Measurements from ENCODE around the gene WARS2. TPM values are rescaled to one million over a fixed set of nuclear protein-coding genes. Genes with fewer than 3 reads are reported as not detected.

WARS2 gene
- total RNA-seq, 1 donor from 2014 or later = 5.8 TPM

DNA sequence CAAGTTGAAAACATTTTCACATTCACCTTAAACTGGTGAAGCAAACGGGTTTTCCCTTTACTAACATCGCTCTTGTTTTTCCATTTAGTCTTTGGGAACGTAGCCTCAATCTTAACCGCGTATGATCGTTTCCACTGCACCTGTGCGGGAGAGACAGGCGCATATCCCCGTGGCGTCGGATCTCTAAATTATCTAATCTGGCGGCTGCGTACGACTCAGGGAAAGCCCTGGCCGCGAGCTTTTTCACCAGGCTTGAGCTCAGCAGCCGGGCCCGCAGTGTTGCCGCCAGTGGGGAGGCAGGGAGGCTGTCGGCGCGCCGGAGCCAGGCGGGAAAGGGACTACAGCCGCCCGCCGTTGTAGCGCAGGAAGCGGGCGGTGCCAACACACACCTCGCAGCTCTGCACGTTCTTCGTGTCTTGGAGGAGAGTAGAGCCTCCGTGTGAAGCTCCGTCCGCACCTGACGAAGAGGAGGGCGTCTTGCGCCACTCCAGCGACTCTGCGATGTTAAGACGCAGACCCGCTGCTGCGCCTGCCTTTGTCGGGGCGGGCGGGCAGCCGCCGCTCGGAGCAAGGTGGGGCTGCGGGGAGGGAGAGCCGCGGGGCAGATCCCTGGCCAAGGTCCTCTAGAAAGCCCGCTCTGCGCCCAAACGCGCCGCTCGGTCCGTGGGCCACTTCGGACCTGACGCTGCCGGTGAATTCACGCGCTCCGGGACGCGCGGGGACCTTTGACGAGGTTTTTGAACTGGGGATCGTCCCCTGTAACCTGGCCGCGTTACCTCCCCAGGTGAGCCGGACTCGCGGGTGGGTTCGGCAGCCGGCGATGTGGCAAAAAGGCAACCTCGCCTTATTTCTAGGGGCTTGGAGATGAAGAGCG, 133.8 kb downstream of the WARS2 start:
- intact Hi-C loops (cut with DNase I) = loop anchor here (2.0 to 10.0 kb wide), 2 partner anchors 442 to 784 kb away; no protein-coding TSS in a partner anchor
- ATAC-seq (no peak), DNase-seq (ENCODE audit: missing footprints) (no peak)

DNA sequence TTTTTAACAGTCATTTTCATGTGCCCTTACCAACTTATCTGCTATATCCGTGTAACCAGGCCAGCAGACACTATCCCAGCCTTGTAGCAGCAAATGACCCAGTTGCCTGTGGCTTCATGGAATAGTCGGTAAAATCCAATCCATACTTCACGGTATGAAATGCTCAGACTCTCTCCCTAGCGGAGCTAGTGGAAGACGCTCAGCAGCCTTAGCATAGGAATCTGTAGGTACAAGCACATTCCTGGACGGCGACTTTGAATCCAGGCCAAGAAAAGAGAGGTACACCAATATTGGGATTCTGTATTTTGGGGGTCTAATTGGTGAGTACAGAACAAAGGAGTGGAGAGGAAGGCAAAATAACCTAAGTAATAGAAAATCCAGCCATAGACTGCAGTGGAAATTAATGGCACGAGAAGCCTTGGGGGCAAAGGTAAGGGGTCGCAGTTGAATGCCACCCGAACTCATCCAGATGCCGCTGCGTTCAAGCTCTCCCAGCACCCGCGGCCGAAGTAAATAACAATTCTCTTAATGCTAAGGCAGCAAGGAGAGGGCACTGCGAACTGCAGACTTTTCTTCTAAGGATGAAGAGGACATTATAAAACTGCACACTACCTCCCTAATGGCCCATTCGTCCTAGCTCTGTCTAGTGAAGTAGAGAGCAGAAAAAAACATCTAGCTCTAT, 134.6 kb downstream of the WARS2 start:
- DNase-seq (ENCODE audit: missing footprints) (no peak), ATAC-seq (no peak)
- intact Hi-C loops (cut with DNase I) = loop anchor here (2.0 to 10.0 kb wide), 2 partner anchors 441 to 783 kb away; no protein-coding TSS in a partner anchor

DNA sequence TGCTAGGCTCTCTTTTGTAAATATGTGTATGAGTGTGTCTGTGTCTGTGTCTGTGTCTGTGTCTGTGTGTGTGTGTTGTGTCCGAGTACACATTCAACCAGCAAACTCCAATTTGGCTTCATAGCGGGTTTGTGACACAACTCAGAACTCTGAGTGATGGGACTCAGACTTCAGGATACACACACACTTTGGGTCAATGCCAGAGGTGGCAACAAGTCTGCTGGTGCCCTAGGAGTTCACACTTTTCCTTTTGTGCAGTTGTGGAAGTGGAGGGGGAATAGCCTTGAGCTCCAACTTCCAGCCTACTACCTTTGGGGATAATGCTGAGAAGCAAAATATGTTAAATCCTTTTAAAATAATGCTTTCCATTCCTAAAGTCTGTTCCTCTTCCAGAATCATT, 135.7 kb downstream of the WARS2 start:
- intact Hi-C loops (cut with DNase I) = loop anchor here (10.0 kb wide), 1 partner anchor 440 kb away; no protein-coding TSS in a partner anchor
- DNase-seq (ENCODE audit: missing footprints) = no peak
- ATAC-seq = no peak

DNA sequence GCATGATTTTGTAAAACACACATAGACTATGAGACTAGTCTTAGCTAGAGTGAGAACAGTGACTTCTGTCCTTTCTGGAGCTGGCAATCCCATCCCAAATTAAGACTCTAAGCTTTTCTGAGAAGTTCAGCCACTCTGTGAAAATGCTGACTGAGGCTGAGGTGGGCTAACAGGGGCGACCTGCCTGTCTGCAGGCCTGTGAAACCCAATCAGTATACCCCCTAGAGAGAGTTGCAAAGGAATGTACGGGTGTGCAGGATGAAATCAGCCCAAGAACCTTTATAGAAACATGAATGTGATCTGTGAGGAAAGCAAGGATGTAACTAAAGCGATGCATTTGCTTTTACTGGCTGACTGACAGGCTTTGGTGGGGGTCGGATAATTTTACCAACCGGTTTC, 136.3 kb downstream of the WARS2 start:
- DNase-seq (ENCODE audit: missing footprints) = no peak
- no peak for ATAC-seq
- intact Hi-C loops (cut with DNase I) = loop anchor here (10.0 kb wide), 1 partner anchor 439 kb away; no protein-coding TSS in a partner anchor

DNA sequence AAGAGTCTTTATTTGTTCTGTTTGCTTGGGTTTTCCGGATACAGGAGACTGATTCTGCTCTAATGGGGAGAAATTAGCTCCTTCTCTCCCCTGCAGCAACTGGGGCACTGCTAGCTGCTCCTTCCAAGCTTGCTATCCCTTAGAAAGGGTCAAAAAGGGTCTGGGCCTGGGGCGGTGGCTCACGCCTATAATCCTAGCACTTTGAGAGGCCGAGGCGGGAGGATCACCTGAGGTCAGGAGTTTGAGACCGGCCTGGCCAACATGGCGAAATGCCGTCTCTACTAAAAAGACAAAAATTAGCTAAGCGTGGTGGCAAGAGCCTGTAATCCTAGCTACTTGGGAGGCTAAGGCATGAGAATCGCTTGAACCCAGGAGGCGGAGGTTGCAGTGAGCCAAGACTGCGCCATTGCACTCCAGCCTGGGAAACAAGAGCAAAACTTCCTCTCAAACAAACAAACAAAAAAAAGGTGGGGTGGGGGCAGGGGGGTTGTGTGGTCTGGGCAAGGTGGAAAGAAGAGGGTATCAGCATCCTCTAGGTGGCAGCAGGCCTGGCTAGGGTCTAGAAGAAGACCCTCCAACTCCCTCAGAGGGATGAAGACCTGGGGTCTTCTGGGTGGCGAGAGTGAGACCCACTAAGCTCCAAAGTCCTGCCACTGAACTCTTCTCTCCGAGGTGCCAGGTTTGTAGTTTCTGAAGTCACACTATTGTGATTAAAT, 136.9 kb downstream of the WARS2 start:
- DNase-seq (ENCODE audit: missing footprints) (no peak), ATAC-seq (no peak)
- intact Hi-C loops (cut with DNase I) = loop anchor here (10.0 kb wide), 1 partner anchor 439 kb away; no protein-coding TSS in a partner anchor

DNA sequence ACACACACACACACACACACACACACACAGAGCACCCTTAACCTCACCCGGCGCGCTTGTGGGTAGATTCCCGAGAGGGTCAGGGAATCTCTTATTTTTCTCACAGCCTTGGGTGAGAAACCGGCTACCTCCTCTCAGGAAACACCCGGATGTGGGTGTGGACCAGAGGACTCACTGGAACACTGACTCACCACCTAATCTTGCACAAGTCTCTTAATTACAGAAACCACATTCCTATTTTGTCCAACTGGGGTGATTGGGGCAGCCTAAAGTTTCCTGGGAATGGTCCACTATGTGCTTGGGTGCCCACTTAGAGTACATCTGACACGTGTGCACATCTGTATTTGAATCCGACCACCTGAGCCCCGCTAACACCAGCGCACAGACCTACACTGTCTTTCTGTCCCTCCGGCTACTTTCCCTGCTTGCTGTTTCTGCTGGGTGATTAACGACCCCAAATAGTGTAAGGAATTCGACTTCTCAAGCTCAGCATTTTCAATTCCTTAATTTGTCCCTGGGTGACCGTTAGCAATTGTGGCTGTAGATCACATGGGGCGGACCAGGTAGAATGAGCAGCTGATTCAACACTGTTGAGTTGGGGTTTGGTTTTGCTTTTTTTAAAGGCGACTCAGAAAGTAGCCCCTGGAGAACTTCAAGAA, 138.3 kb downstream of the WARS2 start:
- DNase-seq (ENCODE audit: missing footprints) (no peak), ATAC-seq (no peak)
- intact Hi-C loops (cut with DNase I) = loop anchor here (10.0 kb wide), 1 partner anchor 437 kb away; no protein-coding TSS in a partner anchor

DNA sequence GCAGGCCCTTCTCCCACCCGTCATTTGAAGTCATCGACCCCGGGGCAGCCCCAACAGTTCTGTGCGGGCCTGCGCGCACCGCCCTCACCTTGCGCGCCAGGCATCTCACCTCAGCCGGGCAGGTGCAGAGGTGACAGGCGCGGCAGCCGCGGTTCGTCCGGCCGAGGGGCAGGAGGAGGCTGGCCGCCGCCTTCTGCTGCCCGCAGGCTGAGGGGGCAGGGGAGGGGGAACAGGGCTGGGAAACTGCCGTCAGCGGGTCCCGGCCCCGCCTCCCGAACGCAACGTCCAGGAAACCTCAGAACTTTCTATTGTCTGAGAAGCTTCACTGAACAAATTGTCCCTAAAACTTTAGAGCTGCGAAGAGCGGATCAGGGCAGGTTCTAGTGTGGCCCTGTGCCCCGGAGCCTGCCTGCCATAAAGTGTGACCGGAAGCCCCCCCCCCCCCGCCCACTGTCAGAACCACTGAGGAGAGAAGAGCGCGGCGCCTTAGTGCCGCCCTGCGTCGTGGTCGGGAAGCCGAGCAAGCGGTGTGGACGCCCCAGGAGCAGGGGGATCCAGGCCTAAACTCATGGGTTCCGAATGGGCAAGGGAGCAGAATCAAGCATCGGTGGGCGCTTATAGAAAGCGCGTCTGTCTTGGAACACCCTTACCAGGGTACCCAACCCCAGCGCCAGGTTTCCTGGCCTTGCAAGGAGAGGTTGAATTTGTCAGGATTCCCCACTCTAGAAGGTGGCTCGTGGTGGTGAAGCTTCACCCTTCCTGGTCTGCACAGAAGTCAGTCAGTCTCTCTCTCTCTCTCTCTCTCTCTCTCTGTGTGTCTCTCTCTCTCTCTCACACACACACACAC, 139.0 kb downstream of the WARS2 start:
- intact Hi-C loops (cut with DNase I) = loop anchor here (10.0 kb wide), 1 partner anchor 437 kb away; no protein-coding TSS in a partner anchor
- DNase-seq (ENCODE audit: missing footprints) = no peak

DNA sequence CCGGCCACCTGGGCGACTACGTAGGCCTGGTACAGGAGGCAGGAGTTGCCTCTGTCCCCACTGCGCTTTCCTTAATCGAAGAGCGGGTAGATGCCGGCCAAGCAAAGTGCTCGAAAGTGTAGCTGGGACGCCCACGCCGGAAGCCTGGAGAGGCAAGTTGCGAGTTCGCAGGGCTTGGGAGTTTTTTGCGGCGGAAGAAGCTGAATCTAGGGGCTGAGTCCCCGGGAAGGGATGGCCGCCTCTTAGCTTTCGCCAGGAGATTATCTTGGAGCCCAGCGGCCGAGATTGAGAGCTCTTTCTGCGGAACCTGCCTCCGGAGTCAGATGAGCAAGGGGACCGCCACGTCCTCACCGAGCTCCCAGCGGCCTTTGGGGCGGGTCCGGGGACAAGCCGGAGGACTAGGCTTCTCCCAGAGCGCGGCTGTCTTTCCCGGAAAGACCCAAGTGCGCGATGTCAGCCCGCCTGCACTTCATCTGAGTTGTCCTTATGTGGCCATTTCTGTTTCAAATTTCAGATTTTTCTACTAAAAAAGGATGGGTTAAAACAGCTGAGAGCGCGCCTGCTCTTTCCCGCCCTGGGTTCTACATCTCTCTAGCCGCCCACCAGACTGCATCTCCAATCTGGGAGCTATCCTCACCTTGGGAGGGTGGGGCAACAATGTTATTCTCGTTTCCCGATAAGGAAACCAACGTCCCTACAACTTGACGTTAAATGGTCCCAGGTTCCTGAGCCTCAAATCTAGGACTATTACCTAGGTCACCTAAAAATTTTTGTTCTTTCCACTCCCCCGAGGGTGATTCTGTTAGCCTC, 139.9 kb downstream of the WARS2 start:
- DNase-seq (ENCODE audit: missing footprints) (no peak), ATAC-seq (no peak)
- intact Hi-C loops (cut with DNase I) = loop anchor here (10.0 kb wide), 1 partner anchor 436 kb away; no protein-coding TSS in a partner anchor

More for the DNA sequence above, 139.0 kb downstream of the WARS2 start:
- ATAC-seq = no peak

DNA sequence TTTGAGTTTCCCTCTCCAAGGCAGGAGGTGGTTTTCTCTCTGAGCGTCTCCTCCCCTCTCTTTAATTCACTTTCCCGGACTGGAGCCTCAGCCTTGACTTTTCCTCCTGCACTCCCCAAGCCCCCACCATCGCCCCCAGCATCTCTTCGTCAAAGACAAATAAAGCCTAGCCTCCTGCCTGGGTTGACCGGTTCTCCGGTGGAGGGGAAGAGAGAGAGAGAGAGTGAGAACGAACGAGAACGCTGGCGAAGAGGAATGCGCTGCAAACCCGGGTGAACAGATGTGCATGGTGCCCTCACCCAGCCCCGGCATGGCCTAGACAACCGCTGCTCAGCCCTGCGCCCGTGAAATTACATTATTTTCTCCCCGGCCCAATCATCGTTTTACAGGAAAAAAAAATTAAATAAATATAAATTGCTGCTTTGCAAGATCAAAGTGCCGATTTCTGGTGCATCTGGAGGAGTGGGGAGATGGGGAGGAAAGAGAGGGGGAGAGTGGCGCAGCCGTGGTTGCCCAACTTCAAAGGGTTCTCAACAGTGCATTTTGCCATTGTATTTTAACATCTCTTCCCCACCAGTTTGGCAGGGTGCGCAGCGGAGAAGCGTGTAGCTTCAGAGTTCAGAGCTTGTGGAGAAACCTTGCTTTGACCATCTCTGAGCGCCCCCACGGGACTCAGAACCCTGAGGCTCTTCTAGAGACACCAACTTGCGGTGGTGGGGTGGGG, 140.9 kb downstream of the WARS2 start:
- intact Hi-C loops (cut with DNase I) = loop anchor here (10.0 kb wide), 1 partner anchor 435 kb away; no protein-coding TSS in a partner anchor
- DNase-seq (ENCODE audit: missing footprints) (no peak), ATAC-seq (no peak)

DNA sequence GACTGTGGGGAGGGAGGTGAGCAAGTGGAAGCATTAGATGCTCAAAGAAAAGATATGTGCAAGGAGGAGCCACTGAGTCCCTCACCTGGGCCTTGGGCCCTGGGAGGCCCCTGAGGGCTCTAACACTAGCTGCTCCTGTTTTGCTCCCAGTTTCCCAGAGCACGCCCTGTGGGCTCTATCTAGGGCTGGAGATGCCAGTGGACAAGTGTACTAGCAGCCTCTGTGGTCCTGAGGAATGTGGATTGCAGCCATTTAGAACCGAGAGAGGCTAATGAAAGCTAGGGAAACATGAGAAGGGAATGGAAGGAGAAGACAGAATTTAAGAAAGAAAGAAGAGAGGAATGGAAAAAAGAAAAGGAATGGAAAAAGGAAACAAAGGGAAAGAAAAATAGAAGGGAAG, 142.3 kb downstream of the WARS2 start:
- intact Hi-C loops (cut with DNase I) = no loop called here
- no peak for DNase-seq (ENCODE audit: missing footprints)
- ATAC-seq = no peak

DNA sequence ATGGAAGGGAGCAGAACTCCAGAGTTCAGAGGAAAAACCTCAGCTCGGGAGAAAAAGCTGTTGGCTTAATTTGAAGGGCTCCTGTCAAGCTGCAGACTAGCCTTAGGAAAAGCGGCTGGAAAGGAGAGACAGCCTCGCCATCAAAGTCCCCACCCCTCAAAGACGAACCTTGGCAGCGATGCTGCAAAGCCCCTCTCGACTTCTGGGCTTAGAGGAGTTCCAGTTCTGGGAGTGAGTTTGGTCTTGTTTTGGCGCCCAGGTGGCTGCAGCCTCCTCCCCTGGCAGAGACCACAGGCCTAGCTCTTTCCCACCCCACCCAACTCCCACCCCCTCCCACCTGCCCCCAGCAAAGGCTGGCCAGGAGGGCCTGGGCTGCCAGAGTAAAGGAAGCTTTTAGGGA, 143.2 kb downstream of the WARS2 start:
- intact Hi-C loops (cut with DNase I) = no loop called here
- DNase-seq (ENCODE audit: missing footprints) (no peak), ATAC-seq (no peak)

DNA sequence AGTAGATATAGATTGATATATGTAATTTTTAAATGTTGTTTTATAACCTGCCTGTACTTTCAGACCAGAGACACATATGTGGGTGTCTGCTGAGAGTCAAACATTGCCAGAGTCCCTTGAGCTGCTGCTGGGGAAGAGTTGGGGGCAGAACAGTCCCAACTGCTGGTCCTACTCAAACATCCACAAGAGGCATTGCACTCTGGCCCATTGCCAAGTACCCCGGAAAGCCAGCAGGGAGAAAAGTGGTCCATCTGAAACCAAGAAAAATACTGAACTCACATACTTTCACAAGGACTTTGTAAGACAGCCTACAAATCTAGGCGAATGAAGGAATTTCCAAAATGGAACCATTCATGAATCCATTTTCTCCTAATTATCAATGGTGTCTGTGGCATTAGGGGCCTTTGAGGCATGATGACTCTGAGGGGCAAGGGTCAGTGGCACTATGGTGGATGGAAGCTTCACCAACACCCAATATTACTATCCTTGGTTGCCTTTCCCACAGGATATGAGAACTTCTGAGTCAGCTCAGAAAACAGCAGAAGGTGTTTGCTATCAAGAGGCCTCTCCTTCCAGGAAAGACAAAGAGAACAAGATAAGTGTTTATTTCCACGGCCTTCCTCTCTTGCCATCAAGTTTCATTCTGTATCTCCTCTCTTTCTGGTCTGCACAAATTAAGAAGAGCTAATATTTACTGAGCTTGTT, 145.0 kb downstream of the WARS2 start:
- no peak for DNase-seq (ENCODE audit: missing footprints)
- intact Hi-C loops (cut with DNase I) = no loop called here

DNA sequence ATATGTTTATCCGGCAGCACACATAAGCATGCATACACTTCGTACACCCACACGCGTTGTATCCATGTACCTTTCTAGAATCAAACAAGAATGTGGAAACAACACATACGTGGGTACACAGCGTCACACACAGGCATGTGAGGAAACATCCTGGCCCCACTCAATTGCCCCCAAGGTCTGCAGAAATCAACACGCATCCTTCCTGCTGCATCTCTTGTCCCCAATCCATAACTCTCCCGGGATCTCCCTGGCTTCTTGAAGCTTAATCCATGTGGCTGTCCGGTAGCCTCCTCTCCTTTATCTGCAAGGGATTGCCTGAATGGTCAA, 146.8 kb downstream of the WARS2 start:
- DNase-seq (ENCODE audit: missing footprints) (no peak), ATAC-seq (no peak)
- intact Hi-C loops (cut with DNase I) = no loop called here

More for the DNA sequence above, 145.0 kb downstream of the WARS2 start:
- no peak for ATAC-seq

DNA sequence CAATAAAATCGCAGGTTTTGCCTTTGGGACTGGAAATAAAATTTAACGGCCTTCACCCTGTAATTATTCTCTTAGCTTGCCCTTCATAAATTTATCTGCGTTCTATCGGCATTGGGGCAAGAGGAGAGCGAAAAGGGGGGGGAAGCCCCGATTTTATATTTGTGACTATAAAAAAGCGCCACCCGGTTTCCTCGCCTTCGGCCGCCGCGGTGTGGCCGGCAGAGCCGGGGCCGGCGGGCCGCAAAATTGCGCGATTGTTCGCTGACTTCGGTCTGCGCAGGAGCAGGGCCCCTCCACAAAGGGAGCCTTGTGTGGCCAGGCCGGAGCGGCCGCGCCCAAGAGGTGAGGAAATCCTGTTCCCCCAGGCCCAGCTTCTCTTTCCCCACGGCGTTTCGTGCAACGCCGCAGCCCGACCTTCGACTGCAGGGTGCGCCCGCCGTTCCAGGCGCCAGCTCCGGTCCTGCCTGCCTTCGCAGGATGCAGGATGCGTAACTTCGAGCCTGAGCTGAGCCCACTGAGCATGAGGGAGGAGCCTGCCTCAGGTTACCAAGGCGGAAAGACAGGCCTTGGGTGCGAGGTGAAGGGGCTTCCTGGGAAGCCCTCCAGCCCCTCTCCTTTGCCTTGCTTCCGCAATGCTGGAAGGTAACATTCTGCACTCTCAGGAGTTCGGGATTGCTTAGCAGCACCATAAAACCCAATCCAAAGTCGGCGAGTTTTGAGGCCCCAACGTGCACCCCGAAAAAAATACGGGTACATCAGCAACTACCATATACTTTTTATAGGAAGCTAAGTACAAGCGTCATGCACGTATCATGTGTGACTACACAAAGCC, 147.4 kb downstream of the WARS2 start:
- DNase-seq (ENCODE audit: missing footprints) (no peak), ATAC-seq (no peak)
- intact Hi-C loops (cut with DNase I) = no loop called here

DNA sequence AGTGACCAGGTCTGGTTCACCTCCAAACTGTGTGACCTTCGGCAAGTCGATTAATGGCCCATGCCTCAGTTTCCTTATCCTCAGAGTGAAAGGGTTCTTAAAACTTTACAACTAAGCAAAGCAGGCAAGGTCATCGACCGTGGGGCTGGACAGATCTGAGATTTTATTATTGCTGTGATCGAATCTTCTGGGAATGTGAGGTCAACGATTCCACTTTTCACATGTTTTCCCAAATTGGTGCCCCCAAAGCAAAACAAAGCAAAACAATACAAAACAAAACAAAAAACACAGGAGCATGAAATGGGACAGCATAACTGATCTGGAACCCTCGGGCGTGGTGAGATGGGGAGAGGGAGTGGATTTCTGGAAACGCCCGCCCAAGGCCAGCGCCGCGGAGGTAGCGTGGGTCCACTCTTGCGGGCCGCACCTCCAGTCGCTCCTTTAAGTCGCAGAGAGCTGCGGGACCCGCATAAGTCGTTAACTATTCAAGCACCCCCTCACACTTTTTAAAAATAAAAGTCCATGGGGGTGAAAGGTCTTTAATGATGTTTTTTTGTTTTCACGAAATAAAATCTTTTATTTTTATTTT, 148.1 kb downstream of the WARS2 start:
- intact Hi-C loops (cut with DNase I) = no loop called here
- DNase-seq (ENCODE audit: missing footprints) = no peak
- no peak for ATAC-seq

All from Right ventricle myocardium inferior (tissue), 1 donor.